Mesenchymal stem cell (in vitro differentiated cells and primary cell): ENCODE measurements around the gene MNAT1.

Source experiments
- DNase-seq: peaks from one replicate; pipeline ENCODE4 v3.0.0-alpha.2; 2013
- H2AFZ ChIP-seq: one replicate; pipeline ENCODE4 v1.6.1; 2013; ENCODE audit warnings: low read depth, mild to moderate bottlenecking, control low read depth, inconsistent platforms, low read length, moderate library complexity
- H2AK5ac ChIP-seq: 2 replicates; pipeline ENCODE4 v1.6.1; 2013; ENCODE audit warnings: low read length, moderate library complexity, mild to moderate bottlenecking, inconsistent platforms; ENCODE audit not compliant: severe bottlenecking
- H2BK120ac ChIP-seq: one replicate; pipeline ENCODE4 v1.6.1; 2013; ENCODE audit warnings: low read depth, mild to moderate bottlenecking, inconsistent platforms, low read length, moderate library complexity
- H2BK12ac ChIP-seq, 2 experiments: one replicate each; pipeline ENCODE4 v1.6.1; 2013; ENCODE audit warnings: inconsistent platforms in 2 of 2, low read length in 2 of 2, mild to moderate bottlenecking in 2 of 2, moderate library complexity in 2 of 2, control low read depth in 1 of 2
- H2BK15ac ChIP-seq: one replicate; pipeline ENCODE4 v1.6.1; 2013; ENCODE audit warnings: mild to moderate bottlenecking, low read depth, inconsistent platforms; ENCODE audit not compliant: poor library complexity, severe bottlenecking
- H2BK5ac ChIP-seq: 2 replicates; pipeline ENCODE4 v1.6.1; 2013; ENCODE audit warnings: low read depth, mild to moderate bottlenecking, low read length, control low read depth, inconsistent platforms; ENCODE audit not compliant: poor library complexity, severe bottlenecking
- H3K14ac ChIP-seq, 2 experiments: one replicate each; pipeline ENCODE4 v1.6.1; 2013; ENCODE audit warnings: inconsistent platforms in 2 of 2, low read length in 2 of 2, control low read depth in 1 of 2, mild to moderate bottlenecking in 1 of 2, moderate library complexity in 1 of 2
- H3K18ac ChIP-seq, 2 experiments: one replicate each; pipeline ENCODE4 v1.6.1; 2013; ENCODE audit warnings: inconsistent platforms in 2 of 2, low read length in 2 of 2, control low read depth in 1 of 2, low read depth in 1 of 2, mild to moderate bottlenecking in 1 of 2
- H3K23ac ChIP-seq, 2 experiments: one replicate each; pipeline ENCODE4 v1.6.1; 2013; ENCODE audit warnings: inconsistent platforms in 2 of 2, low read length in 2 of 2, mild to moderate bottlenecking in 2 of 2, moderate library complexity in 2 of 2, control low read depth in 1 of 2
- H3K27ac ChIP-seq: 2 replicates; pipeline ENCODE4 v1.5.1; 2013; ENCODE audit warnings: mild to moderate bottlenecking, moderate library complexity, low read length, control low read depth, inconsistent platforms; ENCODE audit not compliant: poor library complexity, severe bottlenecking
- H3K27me3 ChIP-seq, 2 experiments: 2 replicates each; pipeline versions ENCODE4 v1.6.1 to v1.7.0; 2013; ENCODE audit warnings: low read length in 2 of 2, mild to moderate bottlenecking in 2 of 2, moderate library complexity in 2 of 2, control low read depth in 1 of 2, inconsistent platforms in 1 of 2; ENCODE audit not compliant: control insufficient read depth in 1 of 2, insufficient read depth in 1 of 2
- H3K36me3 ChIP-seq, 2 experiments: 2 replicates each; pipeline versions ENCODE4 v1.6.1 to v1.7.0; 2013; ENCODE audit warnings: low read length in 2 of 2, control low read depth in 1 of 2, inconsistent platforms in 1 of 2, low read depth in 1 of 2, mild to moderate bottlenecking in 1 of 2; ENCODE audit not compliant: insufficient read depth in 2 of 2, control insufficient read depth in 1 of 2
- H3K4ac ChIP-seq, 2 experiments: one replicate each; pipeline ENCODE4 v1.6.1; 2013; ENCODE audit warnings: inconsistent platforms in 2 of 2, low read length in 2 of 2, mild to moderate bottlenecking in 2 of 2, moderate library complexity in 2 of 2, control low read depth in 1 of 2, low read depth in 1 of 2
- H3K4me1 ChIP-seq: 2 replicates; pipeline ENCODE4 v1.6.1; 2013; ENCODE audit warnings: low read depth, low read length, control low read depth; ENCODE audit not compliant: control insufficient read depth, insufficient read depth
- H3K4me2 ChIP-seq: 2 replicates; pipeline ENCODE4 v1.6.1; 2013; ENCODE audit warnings: low read length, mild to moderate bottlenecking, inconsistent platforms; ENCODE audit not compliant: poor library complexity, severe bottlenecking
- H3K4me3 ChIP-seq, 2 experiments: 2 replicates each; pipeline versions ENCODE4 v1.5.1 to v1.7.0; 2013; ENCODE audit warnings: low read length in 2 of 2, mild to moderate bottlenecking in 2 of 2, control low read depth in 1 of 2, low read depth in 1 of 2; ENCODE audit not compliant: insufficient read depth in 1 of 2
- H3K79me1 ChIP-seq: replicated peaks from 2 replicates; pipeline ENCODE4 v1.6.1; 2013; ENCODE audit warnings: mild to moderate bottlenecking, control low read depth, low read length, inconsistent platforms; ENCODE audit not compliant: poor library complexity, severe bottlenecking
- H3K9ac ChIP-seq: 2 replicates; pipeline ENCODE4 v1.7.0; 2013; ENCODE audit warnings: mild to moderate bottlenecking, low read length, moderate library complexity
- H3K9me3 ChIP-seq: 2 replicates; pipeline ENCODE4 v1.7.0; 2013; ENCODE audit warnings: mild to moderate bottlenecking, low read length; ENCODE audit not compliant: control insufficient read depth
- H4K8ac ChIP-seq: one replicate; pipeline ENCODE4 v1.6.1; 2013; ENCODE audit warnings: inconsistent platforms, mild to moderate bottlenecking, low read length, moderate library complexity
- H4K91ac ChIP-seq: one replicate; pipeline ENCODE4 v1.6.1; 2013; ENCODE audit warnings: mild to moderate bottlenecking, low read length, inconsistent platforms
- WGBS: methylation state at CpG from one replicate; pipeline ENCODE4 v1.1.7; 2013; ENCODE audit warnings: mixed read lengths; 5-methylcytosine and 5-hydroxymethylcytosine counted together

MNAT1 gene

GRCh38 chr14:60807971-60808370, 73.4 kb downstream of the MNAT1 start:
- Histone ChIP-seq H2BK120ac (no peak overlapping the region), H2AK5ac (no peak overlapping the region), H3K27me3 (no peaks in the 10 kb centered on the region), H2AFZ (no peak overlapping the region), H3K14ac (no peak overlapping the region), H3K4me3 (no peak overlapping the region), H2BK15ac (no peak overlapping the region), H3K23ac (no peak overlapping the region), H4K91ac (no peak overlapping the region), H2BK12ac (no peak overlapping the region), H3K18ac (no peak overlapping the region), H2BK5ac (no peak overlapping the region), H3K4me2 (no peak overlapping the region), H3K4ac (no peak overlapping the region), H3K9me3 (no peaks in the 10 kb centered on the region), H4K8ac (no peak overlapping the region), H3K9ac (no peak overlapping the region), H3K36me3 (peaks cover 5 to 27% of the 10 kb centered on the region in 2 experiments), H3K27ac (no peak overlapping the region), H3K79me1 (peaks cover 14% of the 10 kb centered on the region), H3K4me1 (no peaks in the 10 kb centered on the region)
- no peak for DNase-seq
- 91% methylated on average over 2 of the region's 3 CpGs for WGBS

DNA sequence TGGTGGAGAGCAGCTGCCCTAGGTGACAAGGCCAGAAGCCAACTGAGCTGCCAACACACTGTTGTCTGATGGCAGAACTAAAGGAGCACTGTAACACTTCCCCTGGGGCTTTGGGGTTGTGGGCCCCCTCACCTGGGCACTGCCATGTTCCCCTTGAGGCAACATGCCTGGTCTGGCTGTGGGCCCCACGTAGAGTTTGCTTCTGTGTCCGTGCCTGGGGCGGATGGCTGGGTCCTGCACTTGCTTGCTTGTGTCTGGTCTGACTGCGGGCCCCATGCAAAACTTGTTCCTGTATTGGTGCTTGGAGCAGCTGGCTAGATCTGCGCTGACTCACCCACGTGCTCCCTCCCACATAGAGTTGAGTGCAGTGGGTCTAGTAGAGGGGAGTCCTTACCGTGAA, 78.4 kb downstream of the MNAT1 start:
- Histone ChIP-seq H2AFZ (no peak overlapping the region), H3K27ac (no peak overlapping the region), H3K23ac (no peak overlapping the region), H3K18ac (no peak overlapping the region), H3K4me2 (no peak overlapping the region), H3K9ac (no peak overlapping the region), H2BK120ac (no peak overlapping the region), H3K9me3 (no peaks in the 10 kb centered on the region), H3K36me3 (peaks cover 8 to 40% of the 10 kb centered on the region in 2 experiments), H2BK15ac (no peak overlapping the region), H3K4ac (no peak overlapping the region), H4K8ac (no peak overlapping the region), H3K79me1 (peaks cover 7% of the 10 kb centered on the region), H4K91ac (no peak overlapping the region), H2BK5ac (no peak overlapping the region), H3K4me3 (no peak overlapping the region), H3K4me1 (no peaks in the 10 kb centered on the region), H2BK12ac (no peak overlapping the region), H3K27me3 (no peaks in the 10 kb centered on the region), H2AK5ac (no peak overlapping the region), H3K14ac (no peak overlapping the region)
- WGBS, result 95% methylated on average over 7 of the region's 7 CpGs
- no peak for DNase-seq

DNA sequence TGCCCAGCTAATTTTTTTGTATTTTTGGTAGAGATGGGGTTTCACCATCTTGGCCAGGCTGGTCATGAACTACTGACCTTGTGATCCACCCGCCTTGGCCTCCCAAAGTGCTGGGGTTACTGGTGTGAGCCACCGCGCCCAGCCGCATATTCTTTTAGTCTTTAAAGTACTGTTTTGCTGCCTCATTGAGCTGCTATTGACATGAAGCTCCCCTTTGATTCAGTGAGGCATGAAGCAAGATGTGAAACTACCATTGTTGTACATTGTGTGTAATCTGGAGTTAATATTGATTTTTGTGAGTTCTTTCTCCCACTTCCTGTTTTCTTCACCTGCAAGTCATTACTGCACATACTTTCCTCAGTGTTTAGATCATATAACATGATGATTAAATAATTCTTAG, 80.8 kb downstream of the MNAT1 start:
- Histone ChIP-seq H3K18ac (no peak overlapping the region), H3K23ac (no peak overlapping the region)

GRCh38 chr14:60817113-60817512, 82.6 kb downstream of the MNAT1 start:
- Histone ChIP-seq H2AK5ac (no peak overlapping the region), H3K4me2 (no peak overlapping the region), H3K18ac (no peak overlapping the region), H2BK120ac (no peak overlapping the region), H2BK12ac (no peak overlapping the region), H3K14ac (no peak overlapping the region), H3K27ac (no peak overlapping the region), H3K36me3 (peaks cover 8 to 33% of the 10 kb centered on the region in 2 experiments), H3K9me3 (no peaks in the 10 kb centered on the region), H2BK5ac (no peak overlapping the region), H2AFZ (no peak overlapping the region), H3K23ac (no peak overlapping the region), H2BK15ac (no peak overlapping the region), H3K4me1 (no peaks in the 10 kb centered on the region), H3K4ac (no peak overlapping the region), H3K4me3 (no peak overlapping the region), H4K91ac (no peak overlapping the region), H3K79me1 (peaks cover 7% of the 10 kb centered on the region), H3K9ac (no peak overlapping the region), H3K27me3 (no peaks in the 10 kb centered on the region), H4K8ac (no peak overlapping the region)
- no CpG with 5 or more reads among the region's 1 CpG for WGBS
- no peak for DNase-seq

More for the DNA sequence above, 80.8 kb downstream of the MNAT1 start:
- Histone ChIP-seq H3K4me3 (no peak overlapping the region), H3K27ac (no peak overlapping the region), H2AFZ (no peak overlapping the region), H3K27me3 (no peaks in the 10 kb centered on the region), H2BK15ac (no peak overlapping the region), H3K9me3 (no peaks in the 10 kb centered on the region), H2AK5ac (no peak overlapping the region), H4K8ac (no peak overlapping the region), H3K14ac (no peak overlapping the region), H2BK5ac (no peak overlapping the region), H4K91ac (no peak overlapping the region), H3K36me3 (peaks cover 8 to 32% of the 10 kb centered on the region in 2 experiments), H3K79me1 (peaks cover 7% of the 10 kb centered on the region), H3K4me2 (no peak overlapping the region), H2BK12ac (no peak overlapping the region), H3K4ac (no peak overlapping the region), H3K9ac (no peak overlapping the region), H2BK120ac (no peak overlapping the region), H3K4me1 (no peaks in the 10 kb centered on the region)
- WGBS, result over 99% methylated on average over 4 of the region's 4 CpGs
- DNase-seq, result no peak
